NCI-H510A (cell line): ENCODE data around the gene KRTAP20-1.

Experiments used
- DNase-seq: peaks from one replicate; lab custom pipeline; 2025; lab: John Stamatoyannopoulos, UW

KRTAP20-1 gene, protein sequence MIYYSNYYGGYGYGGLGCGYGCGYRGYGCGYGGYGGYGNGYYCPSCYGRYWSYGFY

DNA sequence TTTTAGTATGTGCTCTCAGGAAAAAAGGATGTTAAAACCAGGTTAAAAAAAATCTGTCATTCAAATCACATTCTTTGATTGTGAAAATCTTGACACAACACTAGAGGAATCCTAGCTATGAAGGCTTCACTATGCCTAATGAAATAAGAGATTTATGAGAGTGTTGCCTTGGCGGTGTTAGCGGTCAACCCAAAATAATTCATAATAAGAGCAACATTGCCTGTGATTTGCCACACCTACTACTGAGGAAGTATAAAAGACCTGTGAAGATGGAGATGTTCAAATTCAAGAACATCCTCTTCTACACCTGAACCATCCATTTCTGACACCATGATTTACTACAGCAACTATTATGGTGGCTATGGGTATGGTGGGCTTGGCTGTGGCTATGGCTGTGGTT, at the start of gene KRTAP20-1:
Gene KRTAP20-1 (plus strand): TSS at position 301 of the 400 bp plus-strand sequence. CDS start 30 bp downstream, at position 331.
- DNase-seq: no peak

DNA sequence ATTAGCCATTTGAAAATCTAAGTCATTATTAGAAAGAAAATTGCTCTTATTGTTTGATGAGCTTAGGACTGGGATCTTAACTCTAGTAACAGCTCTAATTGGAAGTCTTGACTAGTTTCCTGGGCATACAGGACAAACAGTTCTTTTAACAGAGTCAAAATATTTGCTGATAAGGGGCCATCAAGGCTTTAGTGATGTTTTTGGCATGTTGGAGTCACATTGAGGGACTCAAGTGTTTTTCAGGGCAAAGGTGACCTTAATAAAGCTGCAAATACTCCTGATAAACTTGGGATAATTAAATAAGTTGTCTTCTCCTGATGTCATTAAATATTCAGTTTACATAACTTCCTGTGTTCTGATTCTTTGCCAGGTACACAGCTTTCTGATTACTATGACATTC, 48.6 kb upstream of the KRTAP20-1 start:
- DNase-seq: no peak

DNA sequence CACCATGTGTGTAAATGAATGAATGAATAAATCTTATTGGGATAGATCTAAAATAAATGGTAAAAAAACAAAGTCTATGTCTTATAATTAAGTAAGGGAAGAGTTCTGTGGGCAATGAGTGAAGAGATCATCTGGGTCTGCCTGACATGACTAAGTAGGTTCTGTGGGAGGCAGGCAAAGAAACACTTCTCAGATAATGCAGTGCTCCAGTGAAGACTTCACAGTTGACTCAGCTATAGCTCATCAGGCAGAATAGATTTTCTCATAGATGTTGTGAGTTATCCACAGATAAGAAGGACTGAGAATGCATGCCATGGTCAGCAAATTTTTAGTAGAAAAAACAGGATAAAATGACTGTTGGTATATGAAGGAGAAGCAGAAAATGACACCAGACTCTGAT, 38.5 kb upstream of the KRTAP20-1 start:
- DNase-seq: no peak

DNA sequence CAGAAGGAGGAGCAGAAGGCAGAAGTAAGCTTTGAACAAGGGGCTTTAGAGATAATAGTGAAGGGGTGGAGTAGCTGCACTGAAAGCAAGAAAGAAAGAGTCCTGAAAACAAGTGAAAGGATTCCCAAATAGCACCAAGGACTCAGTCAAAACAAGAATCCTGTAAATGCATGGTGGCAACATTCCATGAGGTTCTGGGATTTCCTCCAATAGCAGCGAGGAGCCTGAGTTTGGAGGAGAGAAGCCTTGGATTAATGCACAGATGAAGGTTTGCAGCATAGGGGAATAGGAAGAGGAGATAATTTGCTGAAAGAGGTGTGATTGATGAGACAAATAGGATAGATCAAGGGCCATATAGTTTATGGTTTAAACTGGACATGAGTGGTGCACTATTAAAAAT, 36.9 kb upstream of the KRTAP20-1 start:
- DNase-seq: no peak

DNA sequence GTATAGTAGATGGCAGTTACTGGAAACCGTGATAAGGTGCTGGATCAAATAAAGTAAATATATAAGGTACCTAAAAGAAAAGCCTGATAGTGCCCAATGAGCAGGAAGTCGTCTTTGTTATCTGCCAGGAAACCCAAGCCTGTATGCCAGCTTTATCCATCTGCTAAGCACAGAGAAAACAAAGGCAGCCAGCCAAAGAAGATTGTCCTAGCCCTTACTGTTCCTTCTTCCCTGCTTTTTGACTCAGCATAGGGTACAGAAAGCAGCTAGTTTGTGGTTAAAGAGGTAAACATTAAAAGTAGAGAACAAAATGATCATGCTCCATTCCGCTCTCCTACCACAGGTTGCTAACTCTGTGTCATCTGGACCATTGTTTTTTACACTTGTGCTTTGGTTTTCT, 36.1 kb upstream of the KRTAP20-1 start:
- no peak for DNase-seq

DNA sequence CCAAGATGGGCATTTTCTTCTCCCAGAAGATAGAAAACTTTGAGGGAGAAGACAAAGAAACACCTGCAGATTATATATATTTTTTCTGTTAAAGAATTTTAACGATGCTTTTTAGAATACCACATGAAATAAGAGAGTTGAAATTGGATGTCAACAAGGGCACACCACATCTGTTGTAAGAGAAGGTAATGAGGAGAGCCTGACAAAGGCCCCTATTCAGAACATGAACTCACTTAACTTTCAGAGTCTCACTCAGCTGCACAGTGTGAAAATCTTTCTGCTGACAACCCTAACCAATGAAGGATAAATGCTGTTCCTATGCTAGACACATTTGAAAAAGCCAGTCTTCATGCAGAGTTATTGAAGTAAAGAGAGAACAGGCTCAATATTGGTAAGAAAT, 33.4 kb upstream of the KRTAP20-1 start:
- DNase-seq: no peak

DNA sequence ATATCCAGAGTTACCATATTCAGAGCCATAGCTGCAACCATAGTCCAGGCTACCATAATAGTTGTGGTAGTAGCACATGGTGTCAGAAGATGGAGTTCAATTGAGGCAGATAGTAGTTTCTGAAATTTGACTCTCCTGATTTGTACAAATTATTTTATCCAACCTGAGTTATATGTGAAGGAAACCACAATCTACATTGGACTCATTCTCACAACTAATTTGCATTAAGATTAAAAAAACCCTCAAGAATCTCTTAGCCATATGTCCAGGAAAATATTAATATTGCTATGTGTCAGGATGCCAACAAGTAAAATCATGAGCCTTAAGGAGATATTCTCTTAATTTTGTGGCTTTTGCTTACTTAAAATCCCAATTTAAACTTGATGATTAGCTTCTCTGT, 25.9 kb upstream of the KRTAP20-1 start, which contains the start of gene KRTAP22-2:
Gene KRTAP22-2 (minus strand): TSS at position 101 of the 400 bp plus-strand sequence.
- no peak for DNase-seq

DNA sequence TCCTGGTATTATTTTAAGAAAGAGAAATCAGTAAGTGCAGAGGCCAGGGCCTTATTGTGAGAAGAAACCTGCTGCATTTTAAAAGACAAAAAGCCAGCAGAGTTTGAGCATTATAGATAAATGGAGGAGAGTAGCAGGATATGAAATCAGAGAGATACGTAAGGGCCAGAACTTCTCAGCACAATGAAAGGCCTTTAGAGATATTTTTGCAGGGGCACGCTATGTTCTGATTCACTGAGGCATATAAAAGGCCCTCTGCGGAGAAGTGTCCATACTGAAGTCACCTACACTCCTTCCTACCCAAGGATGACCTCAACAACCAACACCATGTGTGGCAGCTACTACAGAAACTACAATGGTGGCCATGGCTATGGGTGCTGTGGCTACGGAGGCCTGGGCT, 24.1 kb upstream of the KRTAP20-1 start, which contains the start of gene KRTAP6-3:
Gene KRTAP6-3 (plus strand): TSS at position 301 of the 400 bp plus-strand sequence. CDS start 6 bp downstream, at position 307.
- DNase-seq: no peak

DNA sequence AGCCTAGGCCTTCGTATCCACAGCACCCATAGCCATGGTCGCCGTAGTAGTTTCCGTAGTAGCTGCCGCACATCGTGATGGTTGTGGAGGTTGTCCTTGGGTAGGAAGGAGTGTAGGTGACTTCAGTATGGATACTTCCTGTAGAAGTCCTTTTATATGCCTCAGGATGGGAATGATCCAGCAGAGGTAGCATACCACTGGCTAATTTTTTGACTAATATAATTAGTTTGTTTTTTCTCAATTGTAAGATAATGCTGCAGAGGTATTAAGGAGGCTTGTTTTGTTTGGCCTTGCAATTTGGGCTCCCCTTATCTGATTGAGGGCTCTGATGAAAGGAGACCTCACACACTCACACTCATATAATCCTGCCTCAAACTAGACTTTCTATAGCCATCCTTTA, 17.4 kb upstream of the KRTAP20-1 start, which contains the start of gene KRTAP6-2:
Gene KRTAP6-2 (minus strand): TSS at position 101 of the 400 bp plus-strand sequence. CDS start 28 bp downstream, at position 73.
- no peak for DNase-seq

DNA sequence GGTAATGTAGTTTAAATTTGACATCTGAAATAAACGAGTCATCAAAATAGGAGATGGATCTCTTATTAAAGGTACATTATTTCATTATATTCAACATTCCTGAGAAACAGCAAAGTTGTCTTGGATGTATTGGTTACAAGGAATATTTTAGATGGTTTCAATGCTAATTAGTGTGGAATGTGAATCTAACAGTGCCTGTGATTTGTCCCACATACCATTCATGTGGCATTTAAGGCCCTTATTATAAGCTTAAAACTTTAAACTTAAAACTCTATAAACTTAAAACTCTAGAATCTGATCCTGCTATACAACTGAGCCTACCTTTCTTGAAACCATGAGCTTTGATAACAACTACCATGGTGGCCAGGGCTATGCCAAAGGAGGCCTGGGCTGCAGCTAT, 15.4 kb upstream of the KRTAP20-1 start, which contains the start of gene KRTAP22-1:
Gene KRTAP22-1 (plus strand): TSS at position 301 of the 400 bp plus-strand sequence.
- DNase-seq: no peak

DNA sequence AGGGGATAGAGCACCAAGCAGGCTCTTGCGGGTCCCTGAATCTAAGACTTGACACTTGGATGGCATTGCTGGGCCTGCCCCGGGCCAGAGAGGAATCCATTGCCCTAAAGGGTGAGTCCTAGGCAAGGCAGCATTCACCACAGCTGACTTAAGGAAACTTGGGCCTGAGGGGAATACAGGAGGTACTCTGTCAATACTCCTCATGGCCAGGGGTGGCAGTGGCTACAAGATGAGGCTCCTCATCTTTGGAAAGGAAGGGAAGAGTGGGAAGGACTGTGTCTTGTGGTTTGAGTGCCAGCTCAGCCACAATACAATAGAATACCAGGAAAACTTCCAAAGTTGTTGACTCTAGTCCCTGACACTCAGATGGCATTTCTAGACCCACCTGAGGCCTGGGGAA, 10.3 kb upstream of the KRTAP20-1 start:
- DNase-seq: no peak

DNA sequence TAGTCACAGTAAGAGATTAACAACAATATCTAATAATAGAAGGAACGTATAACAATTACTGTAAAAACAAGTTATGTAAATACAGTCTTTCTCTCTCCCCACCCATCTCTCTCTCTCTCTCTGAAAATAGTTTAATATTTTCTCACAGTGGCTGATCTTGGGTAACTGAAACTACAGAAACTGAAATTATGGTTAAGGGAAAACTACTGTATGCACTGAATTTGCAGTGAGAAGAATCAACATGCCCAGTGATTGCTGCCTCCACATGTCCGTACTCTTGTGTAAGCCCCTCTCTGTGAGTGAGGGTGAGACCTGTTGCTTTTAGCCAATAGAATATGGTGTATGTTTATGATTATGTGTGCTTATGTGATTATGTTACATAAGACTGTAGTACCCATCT, 4.1 kb upstream of the KRTAP20-1 start:
- no peak for DNase-seq

DNA sequence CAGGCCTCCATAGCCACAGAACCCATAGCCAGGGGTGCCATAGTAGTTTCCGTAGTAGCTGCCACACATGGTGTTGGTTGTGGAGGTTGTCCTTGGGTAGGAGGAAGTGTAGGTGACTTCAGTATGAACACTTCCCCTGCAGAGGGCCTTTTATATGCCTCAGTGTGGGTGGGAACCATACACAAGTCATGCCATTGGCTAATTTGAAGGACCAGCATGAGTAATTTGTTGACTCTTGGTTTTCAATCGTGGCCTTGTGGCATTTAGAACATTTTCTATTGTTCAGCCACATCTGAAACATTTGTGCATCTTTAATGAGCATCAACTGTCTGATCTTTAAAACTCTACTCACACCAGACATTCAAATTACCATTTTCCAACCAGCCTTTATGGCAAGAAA, 2.4 kb upstream of the KRTAP20-1 start, which contains the start of gene KRTAP6-1:
Gene KRTAP6-1 (minus strand): TSS at position 95 of the 400 bp plus-strand sequence. CDS start 26 bp downstream, at position 69.
- DNase-seq: no peak

DNA sequence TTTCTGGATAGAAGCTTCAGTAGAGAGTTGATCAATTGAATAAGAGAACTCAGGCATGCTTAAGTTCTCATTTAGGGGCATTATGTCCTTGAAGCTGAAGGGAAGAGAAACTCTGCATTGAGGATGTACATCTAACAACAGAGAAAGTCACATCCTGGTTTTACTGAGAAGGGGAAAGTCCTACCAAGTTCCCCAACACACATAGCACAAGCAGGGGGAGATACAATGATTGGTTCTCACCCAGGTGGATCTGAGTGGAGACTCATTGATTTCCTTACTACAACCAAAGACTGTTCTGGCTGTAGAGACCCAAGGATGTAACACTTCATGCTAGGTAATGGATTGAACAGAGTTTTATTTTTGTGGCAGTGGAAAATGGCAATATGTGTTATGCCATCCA, 1.0 kb upstream of the KRTAP20-1 start:
- no peak for DNase-seq

DNA sequence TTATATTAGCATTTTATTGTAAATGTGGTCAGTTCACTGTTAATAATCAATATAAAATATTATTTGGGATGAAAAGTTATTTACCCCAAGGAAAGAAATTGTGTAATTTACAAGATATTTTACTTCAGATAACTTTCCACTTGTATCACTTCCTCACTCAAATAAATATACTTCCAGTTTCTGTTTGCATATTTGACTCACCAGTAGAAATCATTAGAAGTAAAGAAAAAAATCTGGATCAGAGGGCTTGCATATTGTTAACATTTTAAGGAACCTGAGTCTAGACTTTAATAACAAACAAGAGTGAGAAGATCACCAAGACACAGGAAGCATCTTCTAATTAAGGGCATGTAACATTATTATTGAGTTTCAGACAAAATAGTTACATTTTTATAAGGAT, 3.9 kb downstream of the KRTAP20-1 start:
- no peak for DNase-seq

DNA sequence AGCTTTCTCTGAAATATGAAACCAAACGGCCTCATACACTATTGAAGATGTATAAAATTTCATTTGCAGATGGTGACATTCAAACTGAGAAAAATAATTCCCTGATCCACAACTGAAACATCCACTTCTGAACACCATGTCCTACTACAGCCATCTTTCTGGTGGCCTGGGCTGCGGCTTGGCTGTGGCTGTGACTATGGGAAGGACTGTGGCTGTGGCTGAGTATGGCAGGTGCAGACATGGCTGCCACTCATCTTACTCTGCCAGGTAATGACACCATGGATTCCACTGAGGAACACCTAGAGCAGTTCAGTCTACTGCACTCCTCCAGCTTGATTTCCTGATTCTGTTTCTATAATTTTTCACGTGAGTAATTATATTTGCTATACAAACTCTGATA, 4.3 kb downstream of the KRTAP20-1 start, which contains the start of gene KRTAP20-4:
Gene KRTAP20-4 (plus strand): TSS at position 106 of the 400 bp plus-strand sequence.
- no peak for DNase-seq

DNA sequence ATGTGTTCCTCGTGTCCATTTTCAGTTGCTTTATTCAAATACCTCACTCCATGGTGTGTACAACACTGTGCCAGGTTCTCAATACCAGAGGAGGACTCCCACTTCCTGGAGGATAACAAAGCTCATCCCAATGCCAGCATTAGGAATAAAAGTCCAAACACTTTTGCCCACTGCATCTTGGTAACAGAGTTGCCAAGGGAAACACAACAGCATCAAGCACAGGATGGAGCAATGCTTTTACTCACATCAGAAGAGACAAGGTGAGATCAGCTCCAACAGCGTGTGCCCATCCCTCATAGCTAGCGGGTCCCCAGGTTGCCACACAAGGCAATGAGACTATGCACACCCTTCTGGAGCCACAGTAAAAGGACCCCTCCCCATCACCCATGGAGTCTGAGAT, 7.1 kb downstream of the KRTAP20-1 start:
- DNase-seq: no peak

DNA sequence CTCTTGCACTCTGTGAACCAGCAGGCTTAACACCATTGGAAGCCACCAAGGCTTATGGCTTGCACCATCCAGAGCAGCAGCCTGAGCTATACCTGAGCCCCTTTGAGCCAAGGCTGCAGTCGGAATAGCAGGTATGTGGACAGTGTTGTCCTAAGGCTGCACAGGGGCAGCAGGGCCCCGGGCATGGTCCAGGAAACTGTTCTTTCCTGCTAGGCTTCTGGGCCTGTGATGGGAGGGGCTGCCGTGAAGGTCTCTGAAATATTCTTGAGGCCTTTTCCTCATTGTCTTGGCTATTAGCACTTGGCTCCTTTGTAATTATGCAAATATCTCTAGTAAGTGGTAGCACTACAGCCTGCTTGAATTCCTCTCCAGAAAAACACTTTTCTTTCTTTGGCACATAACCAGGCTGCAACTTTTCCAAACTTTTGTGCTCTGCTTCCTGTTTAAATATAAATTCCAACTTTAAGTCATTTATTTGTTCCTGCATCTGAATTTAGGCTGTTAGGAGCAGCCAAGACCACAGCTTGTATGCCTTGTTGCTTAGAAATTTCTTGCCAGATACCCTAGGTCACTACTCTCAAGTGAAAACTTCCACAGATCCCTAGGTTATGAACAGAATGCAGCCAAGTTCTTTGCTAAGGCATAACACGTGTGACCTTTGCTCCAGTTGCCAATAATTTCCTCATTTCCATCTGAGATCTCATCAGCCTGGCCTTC, 9.4 kb downstream of the KRTAP20-1 start:
- DNase-seq: no peak

DNA sequence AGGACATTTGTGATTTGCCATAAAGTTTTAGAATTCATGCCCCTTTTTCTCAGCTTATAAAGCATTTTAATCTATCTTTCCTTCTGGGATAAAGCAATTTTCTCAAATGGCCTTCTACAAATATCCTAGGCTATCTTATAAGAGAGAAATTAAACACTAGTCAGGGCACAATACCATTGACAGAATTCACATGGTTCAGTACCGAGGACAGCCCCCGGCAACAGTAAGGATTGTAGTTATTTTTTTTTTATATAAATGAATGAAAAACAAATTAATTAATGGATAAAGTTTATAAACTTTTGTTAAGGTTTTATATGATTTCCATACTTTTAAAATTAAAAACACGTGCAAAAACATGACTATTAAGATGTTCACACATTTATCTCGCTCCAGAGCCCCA, 11.9 kb downstream of the KRTAP20-1 start:
- no peak for DNase-seq

DNA sequence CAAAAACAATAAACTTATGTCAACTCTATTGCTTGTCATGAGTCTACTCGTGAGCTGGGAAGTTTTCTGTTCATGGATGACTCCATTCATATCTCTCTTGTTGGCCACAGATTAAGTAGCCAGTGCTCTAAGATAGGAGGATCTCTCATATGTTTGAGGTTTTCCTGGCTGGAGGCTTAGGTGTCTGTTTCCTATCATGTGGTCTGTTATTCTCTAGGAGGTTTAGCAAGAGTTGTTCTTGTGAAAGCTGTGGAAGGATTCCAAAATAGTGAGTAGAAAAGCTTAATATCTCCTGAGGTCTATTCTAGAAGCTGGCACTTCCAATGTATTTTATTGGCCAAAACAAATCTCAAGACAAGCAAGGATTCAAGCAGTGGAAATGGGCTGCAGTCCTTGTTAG, 13.0 kb downstream of the KRTAP20-1 start:
- DNase-seq: no peak

DNA sequence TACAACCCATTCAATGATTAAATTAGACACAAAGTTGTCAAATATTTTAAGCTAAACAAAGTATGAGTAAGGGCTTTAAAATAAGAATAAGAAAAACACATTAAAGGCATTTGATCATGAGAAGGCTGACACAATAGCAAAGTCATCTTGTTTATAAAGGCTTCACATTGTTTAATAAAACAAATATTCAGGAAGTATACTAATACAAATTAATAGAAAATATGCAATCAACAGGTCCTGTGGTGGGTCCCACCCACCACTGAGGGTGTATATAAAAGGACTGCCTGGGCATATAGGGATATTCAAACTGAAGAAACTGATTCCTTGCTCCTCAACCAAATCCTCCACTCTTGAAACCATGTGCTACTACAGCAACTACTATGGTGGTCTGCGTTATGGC, 18.7 kb downstream of the KRTAP20-1 start, which contains the start of gene KRTAP20-2:
Gene KRTAP20-2 (plus strand): TSS at position 301 of the 400 bp plus-strand sequence. CDS start 58 bp downstream, at position 359.
- DNase-seq: no peak

DNA sequence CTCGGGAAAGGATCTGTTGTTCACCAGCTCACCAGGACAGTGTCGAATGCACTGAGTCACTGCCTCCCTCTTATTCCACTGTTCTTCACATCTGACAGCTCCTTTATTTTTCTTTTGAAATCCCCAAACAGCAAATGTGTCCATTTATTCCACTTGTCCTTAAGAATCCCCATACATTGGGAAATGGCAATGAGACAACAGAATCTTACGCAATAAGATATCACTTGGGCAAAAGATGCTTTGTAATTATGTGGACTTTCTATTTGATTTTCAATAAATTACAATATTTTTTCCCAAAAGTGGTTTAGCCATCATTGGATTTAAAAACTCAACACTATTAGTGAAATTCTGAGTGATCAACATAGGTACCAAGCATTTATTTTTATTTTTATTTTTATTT, 22.5 kb downstream of the KRTAP20-1 start:
- DNase-seq: no peak

DNA sequence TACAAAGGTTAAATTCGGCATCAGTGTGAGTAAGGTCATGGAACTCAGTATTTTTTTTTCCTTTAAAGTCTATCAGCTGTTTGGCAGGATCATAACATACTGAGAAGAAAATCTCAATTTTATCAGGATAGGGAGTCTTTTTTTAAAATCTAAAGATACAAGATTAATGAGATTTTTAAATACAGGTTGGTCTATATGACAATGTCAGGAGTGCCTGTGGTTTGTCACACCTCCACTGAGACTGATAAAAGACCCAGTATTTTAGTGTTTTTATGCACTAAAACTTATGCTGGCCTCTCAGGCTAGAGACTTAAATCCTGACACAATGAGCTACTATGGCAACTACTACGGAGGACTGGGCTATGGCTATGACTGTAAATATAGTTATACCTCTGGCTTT, 26.3 kb downstream of the KRTAP20-1 start, which contains the start of gene KRTAP20-3:
Gene KRTAP20-3 (plus strand): TSS at position 301 of the 400 bp plus-strand sequence.
- no peak for DNase-seq
